Measurements from ENCODE around the gene ZSWIM5.
A peak's percentile ranks its signal among the peaks of the same experiment; 100 is the strongest.
"Not testable (repeated sequence)": the region's sequence is repeated elsewhere in the genome, so short reads cannot be mapped to it uniquely, and the experiment has no call there.

Gene ZSWIM5

DNA sequence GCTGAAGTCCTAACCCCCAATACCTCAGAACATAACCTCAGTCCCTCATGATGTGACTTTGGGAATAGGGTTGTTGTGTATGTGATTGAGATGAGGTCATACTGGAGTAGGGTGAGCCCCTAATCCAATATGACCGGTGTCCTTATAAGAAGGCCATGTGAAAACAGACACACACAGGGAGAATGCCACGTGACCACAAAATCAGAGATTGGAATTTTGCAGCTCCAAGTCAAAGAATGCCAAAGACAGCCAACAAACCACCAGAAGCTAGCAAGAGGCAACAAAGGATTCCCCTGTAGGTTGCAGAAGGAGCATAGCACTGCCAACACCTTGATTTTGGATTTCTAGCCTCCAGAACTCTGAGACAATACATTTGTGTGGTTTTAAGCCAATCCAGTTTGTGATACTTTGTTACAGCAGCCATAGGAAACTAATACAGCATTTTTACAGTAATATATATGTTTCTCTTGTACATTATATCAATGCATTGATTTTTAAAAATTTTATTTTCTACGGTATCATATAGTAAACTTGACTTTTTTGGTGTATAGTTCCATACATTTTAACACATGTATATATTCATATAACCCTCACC lies 5.4 kb downstream of the ZSWIM5 start:
- no peak for DNase-seq

DNA sequence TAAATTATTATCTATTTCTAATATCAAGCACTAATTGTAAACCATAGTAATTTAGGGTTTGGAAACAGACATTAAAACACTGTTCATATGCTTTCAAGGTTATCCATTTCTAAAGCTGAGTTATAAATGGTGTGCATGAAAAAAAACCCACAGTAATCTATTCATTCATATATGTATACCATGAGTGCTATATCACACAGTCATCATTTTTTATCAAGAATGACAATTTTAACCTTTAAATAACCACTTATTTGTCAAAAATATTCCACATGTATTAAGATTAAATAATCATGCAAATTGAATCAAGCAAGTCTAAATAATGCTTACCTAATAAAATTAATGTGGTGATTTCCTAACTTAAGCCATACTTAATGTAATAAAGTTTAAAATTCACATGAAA lies 6.0 kb downstream of the ZSWIM5 start:
- no peak for DNase-seq

- no peak for DNase-seq
Observed at GRCh38 chr1:45198185-45198584, 8.2 kb downstream of the ZSWIM5 start.

DNA sequence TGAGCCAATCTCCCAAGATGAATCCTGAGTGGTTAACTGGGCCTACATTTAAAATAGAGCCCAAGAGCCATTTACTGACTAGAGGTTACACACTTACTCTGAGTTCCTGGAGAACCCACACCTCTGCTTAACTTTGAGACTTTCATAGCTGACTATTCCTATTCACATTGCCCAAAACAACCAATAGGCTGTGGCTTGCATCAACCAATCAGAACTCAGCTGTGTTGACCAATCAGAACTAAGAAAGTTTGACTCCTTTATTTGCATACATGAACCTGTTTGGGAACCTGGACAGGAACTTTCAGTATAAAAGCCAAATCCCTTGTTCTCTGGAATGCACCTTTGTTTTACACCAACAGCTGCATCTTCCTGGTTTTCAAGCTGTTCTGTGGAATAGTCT lies 9.5 kb downstream of the ZSWIM5 start:
- DNase-seq = no peak

GRCh38 chr1:45191418-45191783 lies 15.0 kb downstream of the ZSWIM5 start:
- DNase-seq = no peak

- DNase-seq = no peak
Observed at GRCh38 chr1:45187725-45188124, 18.7 kb downstream of the ZSWIM5 start.

DNA sequence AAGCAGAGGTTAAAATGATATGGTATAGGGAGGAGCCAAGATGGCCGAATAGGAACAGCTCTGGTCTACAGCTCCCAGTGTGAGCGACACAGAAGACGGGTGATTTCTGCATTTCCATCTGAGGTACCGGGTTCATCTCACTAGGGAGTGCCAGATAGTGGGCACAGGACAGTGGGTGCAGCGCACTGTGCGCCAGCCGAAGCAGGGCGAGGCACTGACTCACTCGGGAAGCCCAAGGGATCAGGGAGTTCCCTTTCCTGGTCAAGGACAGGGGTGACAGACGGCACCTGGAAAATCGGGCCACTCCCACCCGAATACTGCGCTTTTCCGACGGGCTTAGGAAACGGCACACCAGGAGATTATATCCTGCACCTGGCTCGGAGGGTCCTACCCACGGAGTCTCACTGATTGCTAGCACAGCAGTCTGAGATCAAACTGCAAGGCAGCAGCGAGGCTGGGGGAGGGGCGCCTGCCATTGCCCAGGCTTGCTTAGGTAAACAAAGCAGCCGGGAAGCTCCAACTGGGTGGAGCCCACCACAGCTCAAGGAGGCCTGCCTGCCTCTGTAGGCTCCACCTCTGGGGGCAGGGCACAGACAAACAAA lies 26.4 kb downstream of the ZSWIM5 start:
- not testable (repeated sequence) for DNase-seq

DNA sequence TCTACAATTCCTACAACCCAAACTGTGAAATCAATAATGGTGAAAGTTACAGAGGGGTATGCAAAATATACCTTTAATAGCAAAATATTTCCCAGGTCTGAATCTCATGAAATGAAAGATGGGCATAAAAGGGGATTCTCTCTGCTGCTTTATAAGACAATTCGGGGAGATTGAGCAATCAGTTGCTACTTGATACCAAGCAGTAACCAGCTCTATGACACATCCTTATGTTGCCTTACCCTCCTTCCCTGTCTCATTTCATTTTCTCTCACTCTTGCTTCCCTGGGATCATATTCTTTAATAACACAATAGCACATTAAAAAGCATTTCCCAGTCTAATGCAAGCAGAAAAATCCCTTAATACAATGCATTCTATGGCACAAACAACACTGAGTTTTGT lies 29.0 kb downstream of the ZSWIM5 start:
- no peak for DNase-seq

DNA sequence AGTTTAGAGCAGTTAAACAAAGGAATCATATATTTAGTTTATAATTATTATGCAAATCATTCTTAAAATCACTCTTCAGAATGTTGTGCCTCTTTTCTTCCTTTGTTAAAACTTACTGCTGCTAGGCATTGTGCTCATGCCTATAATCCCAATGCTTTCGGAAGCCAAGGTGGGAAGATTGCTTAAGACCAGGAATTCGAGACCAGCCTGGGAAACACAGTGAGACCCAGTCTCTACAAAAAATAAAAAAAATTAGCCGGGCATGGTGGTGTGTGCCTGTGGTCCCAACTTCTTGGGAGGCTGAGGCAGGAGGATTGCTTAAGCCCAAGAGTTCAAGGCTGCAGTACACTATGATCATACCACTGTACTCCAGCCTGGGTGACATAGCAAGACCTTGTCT lies 33.6 kb downstream of the ZSWIM5 start:
- no peak for DNase-seq

GRCh38 chr1:45172005-45172404 lies 34.4 kb downstream of the ZSWIM5 start:
- DNase-seq = peak; percentile 8

GRCh38 chr1:45171575-45171974 lies 34.8 kb downstream of the ZSWIM5 start:
- DNase-seq = no peak

DNA sequence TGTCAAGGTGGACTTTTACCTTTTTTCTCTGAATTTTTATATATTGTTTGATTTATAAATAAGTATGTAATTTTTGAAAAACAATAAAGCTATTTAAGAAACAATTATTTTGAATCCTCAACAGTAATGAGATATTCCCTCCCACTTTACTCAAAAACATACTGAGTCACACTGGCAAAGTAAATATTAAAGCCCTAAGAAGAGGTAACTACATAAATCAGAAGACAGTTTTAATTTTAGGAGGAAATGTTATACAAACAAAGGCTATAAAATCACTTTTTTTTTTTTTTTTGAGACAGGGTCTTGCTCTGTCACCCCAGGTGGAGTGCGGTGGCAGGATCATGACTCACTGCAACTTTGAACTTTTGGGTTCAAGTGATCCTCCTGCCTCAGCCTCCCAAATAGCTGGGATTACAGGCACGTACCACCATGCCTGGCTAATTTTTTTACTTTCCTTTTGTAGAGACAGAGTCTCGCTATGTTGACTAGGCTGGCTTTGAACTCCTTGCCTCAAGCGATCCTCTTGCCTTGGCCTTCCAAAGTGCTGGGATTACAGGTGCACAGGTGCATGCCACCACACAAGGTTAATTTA lies 36.2 kb downstream of the ZSWIM5 start:
- no peak for DNase-seq

GRCh38 chr1:45167947-45168346 lies 38.5 kb downstream of the ZSWIM5 start:
- DNase-seq = not testable (repeated sequence)

- DNase-seq = not testable (repeated sequence)
Observed at GRCh38 chr1:45164307-45164706, 42.1 kb downstream of the ZSWIM5 start.

GRCh38 chr1:45163111-45163510 lies 43.3 kb downstream of the ZSWIM5 start:
- DNase-seq = not testable (repeated sequence)

- DNase-seq = not testable (repeated sequence)
Observed at GRCh38 chr1:45162041-45163035, 44.1 kb downstream of the ZSWIM5 start.

GRCh38 chr1:45155957-45156356 lies 50.4 kb downstream of the ZSWIM5 start:
- DNase-seq = no peak

- no peak for DNase-seq
Observed at GRCh38 chr1:45155423-45155822, 51.0 kb downstream of the ZSWIM5 start.

- DNase-seq = peak; percentile 94
Observed at GRCh38 chr1:45152126-45152525, 54.3 kb downstream of the ZSWIM5 start.

DNA sequence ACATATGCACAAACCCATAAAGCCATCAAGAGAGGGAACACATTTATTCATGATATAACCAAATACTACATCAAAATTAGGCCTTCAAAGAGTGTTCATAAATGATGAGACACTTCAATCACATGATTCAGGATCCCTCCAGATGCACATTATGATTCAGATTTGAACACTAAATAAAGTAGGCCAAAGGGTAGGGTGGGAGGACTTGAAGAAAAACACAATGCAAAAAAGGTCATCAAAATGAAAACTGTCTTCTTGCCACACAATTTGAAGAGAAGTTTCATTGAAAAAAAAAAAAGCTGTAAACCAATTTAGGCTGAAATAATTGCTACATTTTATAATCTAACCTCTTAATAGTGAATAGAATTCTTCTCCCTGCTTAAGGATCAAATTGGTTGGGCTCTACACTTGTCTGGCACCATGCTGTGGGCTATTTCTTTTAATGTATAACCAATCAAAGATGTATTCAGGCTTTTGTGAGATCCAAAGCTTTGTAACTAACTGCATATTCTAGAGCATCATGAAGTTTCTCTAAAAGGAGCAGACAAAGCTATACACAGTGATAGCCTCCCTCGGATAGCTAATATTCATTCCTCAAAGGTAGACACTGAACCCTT lies 58.1 kb downstream of the ZSWIM5 start:
- DNase-seq = no peak

- DNase-seq = no peak
Observed at GRCh38 chr1:45146833-45147232, 59.6 kb downstream of the ZSWIM5 start.

- no peak for DNase-seq
Observed at GRCh38 chr1:45141247-45142003, 65.0 kb downstream of the ZSWIM5 start.

Measured in OCI-M1 (cell line).